Coronary artery (tissue), 2 donors: ENCODE data around the gene FAM222A.

Source experiments
- DNase-seq: peaks from one replicate; pipeline ENCODE4 v3.0.0-alpha.2; 2017; ENCODE audit warnings: low spot score
- H3K27ac ChIP-seq, 2 donors: fragments of 200-600 bp; sonication (generic); one replicate each; pipeline ENCODE4 v1.5.1; 2016 to 2019
- H3K4me3 ChIP-seq: fragments of 200-600 bp; sonication (generic); 2 replicates; pipeline ENCODE4 v1.5.1; 2016; ENCODE audit warnings: mild to moderate bottlenecking, moderate library complexity
- TF ChIP-seq, protein P1 (sequence below): fragments of 200-600 bp; sonication (generic); IDR thresholded peaks from one replicate; pipeline ENCODE4 v1.5.1; 2019; ENCODE audit warnings: antibody characterized with exemption

FAM222A gene

DNA sequence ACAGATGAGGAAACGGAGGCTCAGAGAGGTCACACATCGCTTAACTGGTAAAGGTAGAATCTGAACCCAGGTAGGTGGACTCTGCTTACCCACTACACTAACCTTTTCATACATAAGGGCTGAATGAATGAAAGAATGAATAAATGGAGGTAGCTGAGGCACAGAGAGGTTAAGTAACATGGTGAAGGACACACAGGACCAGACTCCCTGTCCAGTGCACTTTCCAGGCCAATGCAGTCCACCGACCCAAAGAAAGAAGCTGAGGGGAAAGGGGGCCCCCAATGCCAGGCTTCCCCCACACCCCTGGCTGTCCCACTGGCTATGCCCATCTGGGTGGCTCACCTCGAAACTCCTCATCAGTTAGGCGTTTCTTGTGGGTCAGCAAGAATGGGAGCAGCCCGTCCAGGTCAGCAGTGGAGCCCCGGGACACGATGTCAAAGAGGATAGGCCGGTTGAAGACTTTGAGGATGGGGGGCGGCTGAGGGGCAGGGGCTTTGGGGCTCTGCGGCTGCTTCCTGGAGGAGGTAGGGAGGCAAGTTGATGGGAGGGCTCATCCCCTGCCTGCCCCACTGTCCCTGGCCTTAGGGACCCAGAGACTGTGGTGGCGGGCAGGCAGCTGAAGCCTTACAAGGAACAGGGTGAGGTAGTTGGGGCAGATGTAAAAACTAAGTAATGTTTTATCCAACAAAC lies 94.5 kb downstream of the FAM222A start:
- TF ChIP-seq, protein P1, sequence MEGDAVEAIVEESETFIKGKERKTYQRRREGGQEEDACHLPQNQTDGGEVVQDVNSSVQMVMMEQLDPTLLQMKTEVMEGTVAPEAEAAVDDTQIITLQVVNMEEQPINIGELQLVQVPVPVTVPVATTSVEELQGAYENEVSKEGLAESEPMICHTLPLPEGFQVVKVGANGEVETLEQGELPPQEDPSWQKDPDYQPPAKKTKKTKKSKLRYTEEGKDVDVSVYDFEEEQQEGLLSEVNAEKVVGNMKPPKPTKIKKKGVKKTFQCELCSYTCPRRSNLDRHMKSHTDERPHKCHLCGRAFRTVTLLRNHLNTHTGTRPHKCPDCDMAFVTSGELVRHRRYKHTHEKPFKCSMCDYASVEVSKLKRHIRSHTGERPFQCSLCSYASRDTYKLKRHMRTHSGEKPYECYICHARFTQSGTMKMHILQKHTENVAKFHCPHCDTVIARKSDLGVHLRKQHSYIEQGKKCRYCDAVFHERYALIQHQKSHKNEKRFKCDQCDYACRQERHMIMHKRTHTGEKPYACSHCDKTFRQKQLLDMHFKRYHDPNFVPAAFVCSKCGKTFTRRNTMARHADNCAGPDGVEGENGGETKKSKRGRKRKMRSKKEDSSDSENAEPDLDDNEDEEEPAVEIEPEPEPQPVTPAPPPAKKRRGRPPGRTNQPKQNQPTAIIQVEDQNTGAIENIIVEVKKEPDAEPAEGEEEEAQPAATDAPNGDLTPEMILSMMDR: no peak
- no peak for DNase-seq
- H3K4me3 ChIP-seq: no peak overlapping the region
- no peak overlapping the region for H3K27ac ChIP-seq

DNA sequence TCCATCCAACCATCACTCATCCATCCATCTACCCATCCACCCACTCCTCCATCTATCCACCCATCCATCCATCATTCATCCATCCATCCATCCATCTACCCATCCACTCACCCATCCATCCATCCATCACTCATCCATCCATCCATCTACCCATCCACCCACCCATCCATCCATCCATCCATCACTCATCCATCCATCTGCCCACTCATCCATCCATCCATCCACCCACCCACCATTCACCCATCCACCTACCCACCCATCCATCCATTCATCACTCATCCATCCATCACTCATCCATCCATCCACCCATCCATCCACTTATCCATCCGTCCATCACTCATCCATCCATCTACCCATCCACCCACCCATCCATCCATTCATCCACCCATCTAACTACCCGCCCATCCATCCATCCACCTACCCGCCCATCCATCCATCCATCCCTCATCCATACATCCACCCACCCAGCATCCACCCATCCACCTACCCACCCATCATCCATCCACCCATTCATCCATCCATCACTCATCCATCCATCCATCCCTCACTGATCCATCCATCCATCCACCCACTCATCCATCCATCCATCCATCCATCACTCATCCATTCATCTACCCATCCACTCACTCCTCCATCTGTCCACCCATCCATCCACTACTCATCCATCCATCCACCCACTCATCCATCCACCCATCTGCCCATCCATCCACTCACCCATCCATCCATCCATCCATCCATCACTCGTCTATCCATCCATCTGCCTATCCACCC lies 95.4 kb downstream of the FAM222A start:
- DNase-seq: no peak
- Histone ChIP-seq H3K4me3 (no peak overlapping the region), H3K27ac (no peak overlapping the region)
- TF ChIP-seq, protein P1: no peak

DNA sequence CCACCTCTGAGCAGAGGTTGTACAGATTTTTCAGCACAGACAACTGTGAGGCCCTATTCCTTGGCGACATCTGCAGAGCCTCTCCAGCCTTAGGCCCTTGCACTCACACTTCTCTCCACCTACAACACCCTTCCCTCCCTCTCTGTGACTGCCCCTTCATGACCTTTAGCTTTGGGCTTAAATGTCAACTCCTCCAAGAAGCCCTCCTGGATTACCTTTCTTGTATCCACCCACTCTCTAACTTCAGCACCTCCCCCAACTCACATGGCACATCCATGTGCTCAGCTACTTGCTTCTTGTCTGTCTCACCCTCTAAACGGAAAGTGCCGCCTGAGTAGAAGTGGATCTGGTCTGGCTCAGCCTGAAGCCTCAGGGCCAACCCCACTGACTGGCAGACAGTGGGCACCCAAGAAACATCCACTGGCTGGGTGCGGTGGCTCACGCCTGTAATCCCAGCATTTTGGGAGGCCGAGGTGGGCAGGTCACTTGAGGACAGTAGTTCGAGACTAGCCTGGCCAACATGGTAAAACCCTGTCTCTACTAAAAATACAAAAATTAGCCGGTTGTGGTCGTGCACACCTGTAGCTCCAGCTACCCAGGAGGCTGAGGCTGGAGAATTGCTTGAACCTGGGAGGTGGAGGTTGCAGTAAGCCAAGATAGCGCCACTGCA lies 97.5 kb downstream of the FAM222A start:
- no peak overlapping the region for H3K4me3 ChIP-seq
- DNase-seq: no peak
- H3K27ac ChIP-seq: no peak overlapping the region
- TF ChIP-seq, protein P1: no peak

DNA sequence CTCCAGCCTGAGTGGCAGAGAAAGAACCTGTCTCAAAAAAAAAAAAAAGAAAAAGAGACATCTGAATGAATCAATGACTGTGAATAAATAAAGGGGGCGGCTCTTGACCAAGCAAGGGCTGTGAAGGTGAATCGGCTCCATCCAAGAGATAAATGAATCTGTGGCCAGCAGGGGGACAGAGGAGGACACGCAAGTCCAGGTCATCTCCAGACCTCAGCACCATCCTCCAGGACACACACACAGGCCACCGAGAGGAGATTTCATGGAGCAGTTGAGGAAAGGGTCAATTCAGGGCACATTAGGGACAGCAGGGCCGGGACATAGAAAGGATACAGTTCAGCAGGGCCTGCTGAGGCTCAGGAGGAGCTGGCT lies 98.0 kb downstream of the FAM222A start:
- H3K4me3 ChIP-seq: no peak overlapping the region
- TF ChIP-seq, protein P1: no peak
- no peak for DNase-seq
- H3K27ac ChIP-seq: no peak overlapping the region

DNA sequence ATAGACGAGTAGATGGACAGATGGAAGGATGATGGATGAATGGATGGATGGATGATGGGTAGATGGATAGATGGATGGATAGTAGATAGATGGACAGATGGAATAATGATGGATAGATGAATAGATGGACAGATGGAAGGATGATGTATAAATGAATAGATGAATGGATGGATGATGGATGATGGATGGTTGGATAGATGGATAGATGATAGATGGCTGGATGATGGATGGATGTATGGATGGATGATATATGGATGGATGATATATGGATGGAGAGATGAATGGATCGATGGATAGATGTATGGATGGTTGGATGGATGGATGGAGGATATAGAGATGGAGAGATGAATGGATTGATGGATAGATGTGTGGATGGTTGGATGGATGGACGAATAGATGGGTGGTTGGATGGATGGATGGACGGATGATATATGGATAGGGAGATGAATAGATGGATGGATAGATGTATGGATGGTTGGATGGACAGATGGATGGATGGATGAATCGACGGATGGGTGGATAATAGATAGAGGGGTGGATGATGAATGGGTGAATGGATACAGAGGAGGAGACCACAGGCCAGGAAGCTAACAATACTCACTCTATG lies 100.3 kb downstream of the FAM222A start:
- H3K4me3 ChIP-seq: no peak overlapping the region
- no peak for DNase-seq
- TF ChIP-seq, protein P1: no peak
- H3K27ac ChIP-seq: no peak overlapping the region

DNA sequence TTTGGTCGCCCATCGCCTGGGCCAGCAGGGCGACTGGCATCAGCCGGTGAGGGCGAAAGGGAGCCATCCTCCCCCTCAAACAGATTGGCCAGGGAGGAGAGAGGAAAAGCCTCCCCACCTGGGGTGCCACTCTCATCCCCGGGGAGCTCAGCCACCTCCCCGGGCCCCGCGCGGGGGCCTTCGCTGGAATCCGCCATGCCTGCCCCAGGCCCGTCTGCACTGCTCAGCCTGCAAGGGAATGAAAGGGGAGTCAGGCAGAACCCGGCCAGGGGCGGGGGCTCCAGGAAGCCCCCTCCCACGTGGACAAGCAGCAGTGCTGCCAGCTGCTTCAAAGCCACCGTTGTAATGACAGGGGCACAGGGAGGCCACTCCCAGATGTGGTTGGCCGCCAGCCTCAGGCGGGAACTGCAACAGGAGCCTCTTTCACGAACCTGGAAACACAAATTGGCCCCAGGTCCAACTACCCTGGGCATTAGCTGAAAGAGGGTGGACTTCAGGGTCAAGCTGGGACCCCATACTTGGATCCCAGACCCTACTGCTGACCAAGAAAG lies 101.0 kb downstream of the FAM222A start:
- H3K27ac ChIP-seq: no peak overlapping the region
- H3K4me3 ChIP-seq: no peak overlapping the region
- TF ChIP-seq, protein P1: no peak
- DNase-seq: no peak
